GM13976 (cell line): ENCODE data around the gene CUL3.
"Not testable (repeated sequence)": the region's sequence is repeated elsewhere in the genome, so short reads cannot be mapped to it uniquely, and the experiment has no call there.

Experiments used
- DNase-seq: peaks from one replicate; pipeline ENCODE4 v3.0.0; 2012; ENCODE audit warnings: low spot score
- in situ Hi-C: fragments of 300-500 bp; cut with MboI; formaldehyde crosslinking; loops from one replicate; pipeline ENCODE4 v1.12.0; 2022; ENCODE audit warnings: low sequenced_read_pairs, mixed read lengths, inconsistent platforms; ENCODE audit not compliant: unreplicated experiment
- TF ChIP-seq, protein P1 (sequence below): IDR thresholded peaks from 2 replicates; pipeline ENCODE4 v1.5.1; 2012; ENCODE audit warnings: borderline replicate concordance, mild to moderate bottlenecking; ENCODE audit not compliant: insufficient read depth; ENCODE audit errors: extremely low read depth, missing control alignments, control extremely low read depth

The CUL3 gene

DNA sequence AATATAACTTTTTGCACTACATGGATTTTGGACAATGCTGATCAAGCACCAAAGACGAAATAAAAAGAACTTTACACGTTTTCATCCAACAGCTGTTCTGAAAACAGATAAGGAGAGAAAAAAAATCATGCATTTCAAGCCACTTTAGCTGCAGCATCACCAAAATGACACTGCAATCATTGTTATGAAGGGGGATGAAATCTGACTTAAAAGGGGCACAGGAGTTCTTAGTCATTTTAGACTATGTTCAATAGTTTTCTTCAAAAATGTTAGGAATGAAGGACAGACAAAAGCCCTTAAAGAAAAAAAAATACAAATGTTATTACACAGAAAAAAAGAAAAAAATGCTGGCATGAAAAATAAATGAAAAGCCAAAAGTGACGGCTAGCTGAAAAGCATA is 71.2 kb downstream of the CUL3 start:
- no peak for DNase-seq
- in situ Hi-C loops: no loop called here
- TF ChIP-seq, protein P1, sequence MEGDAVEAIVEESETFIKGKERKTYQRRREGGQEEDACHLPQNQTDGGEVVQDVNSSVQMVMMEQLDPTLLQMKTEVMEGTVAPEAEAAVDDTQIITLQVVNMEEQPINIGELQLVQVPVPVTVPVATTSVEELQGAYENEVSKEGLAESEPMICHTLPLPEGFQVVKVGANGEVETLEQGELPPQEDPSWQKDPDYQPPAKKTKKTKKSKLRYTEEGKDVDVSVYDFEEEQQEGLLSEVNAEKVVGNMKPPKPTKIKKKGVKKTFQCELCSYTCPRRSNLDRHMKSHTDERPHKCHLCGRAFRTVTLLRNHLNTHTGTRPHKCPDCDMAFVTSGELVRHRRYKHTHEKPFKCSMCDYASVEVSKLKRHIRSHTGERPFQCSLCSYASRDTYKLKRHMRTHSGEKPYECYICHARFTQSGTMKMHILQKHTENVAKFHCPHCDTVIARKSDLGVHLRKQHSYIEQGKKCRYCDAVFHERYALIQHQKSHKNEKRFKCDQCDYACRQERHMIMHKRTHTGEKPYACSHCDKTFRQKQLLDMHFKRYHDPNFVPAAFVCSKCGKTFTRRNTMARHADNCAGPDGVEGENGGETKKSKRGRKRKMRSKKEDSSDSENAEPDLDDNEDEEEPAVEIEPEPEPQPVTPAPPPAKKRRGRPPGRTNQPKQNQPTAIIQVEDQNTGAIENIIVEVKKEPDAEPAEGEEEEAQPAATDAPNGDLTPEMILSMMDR: no peak

GRCh38 chr2:224507789-224508188 is 77.4 kb downstream of the CUL3 start:
- no peak for DNase-seq
- in situ Hi-C loops: no loop called here
- TF ChIP-seq, protein P1: no peak

DNA sequence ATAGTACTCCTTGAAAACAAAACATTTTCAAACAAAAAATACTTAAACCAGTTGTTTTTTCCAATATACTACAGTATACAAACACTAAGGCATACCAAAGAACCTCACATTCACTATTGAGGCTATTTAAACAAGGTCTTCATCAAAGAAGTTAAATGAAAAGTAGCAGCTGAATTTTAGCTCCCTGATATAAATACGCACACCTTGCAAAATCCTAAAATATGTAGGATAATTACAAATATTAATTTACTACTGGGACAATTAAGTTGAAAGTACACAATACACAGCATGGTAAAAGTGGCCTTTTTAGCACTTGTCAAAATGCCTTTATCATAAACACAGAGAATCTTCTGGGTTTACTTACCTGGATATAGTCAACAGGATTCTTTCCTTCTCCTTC is 78.7 kb downstream of the CUL3 start:
- in situ Hi-C loops: no loop called here
- no peak for DNase-seq
- TF ChIP-seq, protein P1: no peak

DNA sequence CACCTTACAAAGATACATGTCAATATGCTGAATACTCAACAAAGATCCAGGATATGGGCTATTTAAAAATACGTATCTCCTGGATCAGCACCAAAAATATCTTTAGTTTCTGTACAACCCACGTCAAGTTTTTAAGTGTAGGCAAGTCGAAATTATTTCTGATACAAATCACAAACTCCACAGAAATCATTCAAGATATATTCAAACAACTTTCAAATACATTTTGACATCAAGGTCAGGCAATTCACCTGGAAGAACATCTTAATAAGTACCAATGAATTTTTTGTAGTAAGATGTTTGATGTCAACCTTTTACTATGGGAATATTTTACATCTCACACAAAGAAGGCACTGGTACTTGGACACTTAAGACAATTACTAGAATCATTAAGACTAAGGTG is 86.2 kb downstream of the CUL3 start:
- TF ChIP-seq, protein P1: no peak
- in situ Hi-C loops: no loop called here
- no peak for DNase-seq

DNA sequence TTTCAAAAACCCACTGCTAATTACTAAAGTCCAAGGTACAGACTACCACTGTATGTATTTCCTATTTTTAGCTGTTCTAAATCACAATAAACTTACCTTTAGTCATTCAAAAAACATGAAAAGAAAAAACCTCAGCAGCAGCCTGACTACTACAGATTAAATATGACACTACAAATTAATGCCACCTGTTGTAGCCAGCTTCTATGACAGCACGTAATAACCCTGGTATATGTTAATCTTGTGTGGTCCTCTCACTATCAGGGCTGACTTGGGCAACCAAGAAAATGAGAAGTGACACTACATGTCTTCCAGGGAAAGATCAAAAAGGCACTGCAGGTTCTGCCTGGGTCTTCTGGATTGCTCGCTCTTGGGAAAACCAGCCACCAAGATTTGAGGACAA is 92.6 kb downstream of the CUL3 start:
- TF ChIP-seq, protein P1: no peak

GRCh38 chr2:224487940-224488339 is 97.2 kb downstream of the CUL3 start:
- DNase-seq, in situ Hi-C loops: not testable (repeated sequence)

More for the DNA sequence above, 92.6 kb downstream of the CUL3 start:
- in situ Hi-C loops: no loop called here
- no peak for DNase-seq

GRCh38 chr2:224485081-224486014 is 99.8 kb downstream of the CUL3 start:
- in situ Hi-C loops, DNase-seq: not testable (repeated sequence)

DNA sequence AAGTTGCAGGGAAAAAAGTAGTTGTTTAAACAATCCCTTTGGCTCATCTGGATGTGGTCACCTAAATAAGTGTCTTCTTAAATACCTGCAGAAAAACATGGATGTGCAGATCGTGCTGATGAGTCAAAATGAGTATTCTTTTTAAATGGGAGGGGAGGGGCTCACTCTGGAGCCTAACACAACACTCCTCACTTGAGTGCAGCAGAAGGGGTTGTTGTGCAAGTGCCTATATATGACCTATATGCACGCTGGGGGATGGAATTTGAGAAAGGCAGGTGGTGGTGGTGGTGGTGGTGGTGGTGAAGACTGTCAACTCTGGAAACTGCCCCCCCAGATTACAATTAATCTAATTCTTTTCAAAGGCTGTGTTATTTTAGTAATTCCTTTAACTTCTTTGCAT is 105.3 kb downstream of the CUL3 start:
- in situ Hi-C loops: no loop called here
- DNase-seq: no peak
- TF ChIP-seq, protein P1: no peak
